ENCODE measurements around the gene SLC35B2.

The SLC35B2 gene

DNA sequence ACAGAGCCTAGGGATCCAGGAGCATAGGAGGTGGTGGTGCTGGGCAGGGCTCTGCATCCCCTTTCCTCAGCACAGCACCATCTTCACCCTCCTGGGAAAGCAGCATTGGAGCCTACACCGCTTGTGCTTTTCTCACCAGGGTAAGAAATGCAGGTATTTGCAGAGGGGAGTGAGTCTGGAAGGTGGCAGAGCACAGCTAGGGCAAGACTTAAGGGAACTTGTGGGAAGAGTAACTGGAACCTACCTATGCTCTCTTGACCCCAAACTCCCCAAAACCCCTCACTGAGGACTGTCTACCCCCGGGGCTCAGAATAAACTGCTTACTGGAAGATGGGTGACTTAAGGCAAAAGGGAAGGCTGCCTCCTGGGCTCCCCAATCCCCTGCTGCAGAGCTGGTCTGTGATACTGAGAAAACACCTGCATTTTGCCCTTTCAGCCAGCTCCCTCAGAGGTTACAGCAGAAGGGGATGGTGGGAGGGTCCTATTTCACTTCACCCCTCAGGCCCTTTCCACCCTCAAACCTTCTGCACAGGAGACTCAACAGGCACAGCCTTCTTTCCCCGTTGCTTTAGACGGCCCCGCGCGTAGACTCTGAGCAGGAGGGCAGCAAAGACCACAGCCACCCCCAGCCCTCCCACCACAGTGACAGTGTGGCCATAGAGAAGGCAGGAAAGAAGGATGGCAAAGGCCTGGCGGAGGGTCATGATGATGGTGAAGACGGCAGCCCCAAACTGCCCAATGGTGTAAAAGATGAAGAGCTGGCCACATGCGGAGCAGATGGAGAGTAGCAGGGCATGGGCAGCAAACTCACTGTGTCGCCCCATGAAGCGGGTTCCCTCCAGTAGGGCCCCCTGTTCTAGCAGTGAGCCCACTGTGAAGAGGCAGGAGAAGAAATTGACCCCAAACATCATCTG is 2.9 kb downstream of the SLC35B2 start:
- DNase-seq (ENCODE audit: low read depth in 2 of 2) = no peak

- peak in 1 of 2 donors; percentile 19 for DNase-seq (ENCODE audit: low read depth in 2 of 2)
These were observed 3.8 kb downstream of the SLC35B2 start for GRCh38 chr6:44253307-44254101.

- no peak for DNase-seq (ENCODE audit: low read depth in 2 of 2)
These were observed 5.5 kb downstream of the SLC35B2 start for GRCh38 chr6:44251576-44252524.

GRCh38 chr6:44250718-44251123 is 6.6 kb downstream of the SLC35B2 start:
- no peak for DNase-seq (ENCODE audit: low read depth in 2 of 2)

DNA sequence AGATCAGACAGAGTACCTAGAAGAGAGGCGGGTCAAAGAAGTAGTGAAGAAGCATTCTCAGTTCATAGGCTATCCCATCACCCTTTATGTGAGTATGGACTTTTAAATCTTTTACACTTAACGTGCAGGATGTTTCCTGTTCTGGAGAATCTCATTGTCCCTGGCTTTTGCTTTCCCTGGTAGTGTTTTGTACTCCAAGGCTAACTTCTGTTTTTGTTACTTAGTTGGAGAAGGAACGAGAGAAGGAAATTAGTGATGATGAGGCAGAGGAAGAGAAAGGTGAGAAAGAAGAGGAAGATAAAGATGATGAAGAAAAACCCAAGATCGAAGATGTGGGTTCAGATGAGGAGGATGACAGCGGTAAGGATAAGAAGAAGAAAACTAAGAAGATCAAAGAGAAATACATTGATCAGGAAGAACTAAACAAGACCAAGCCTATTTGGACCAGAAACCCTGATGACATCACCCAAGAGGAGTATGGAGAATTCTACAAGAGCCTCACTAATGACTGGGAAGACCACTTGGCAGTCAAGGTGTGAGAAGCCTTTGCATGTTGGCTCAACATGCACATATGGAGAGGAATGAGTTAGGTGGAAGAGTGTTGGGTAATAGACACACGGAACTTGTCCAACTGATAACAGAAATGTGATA is 7.1 kb downstream of the SLC35B2 start:
- no peak for DNase-seq (ENCODE audit: low read depth in 2 of 2)

- DNase-seq (ENCODE audit: low read depth in 2 of 2) = no peak
These were observed 8.1 kb downstream of the SLC35B2 start for GRCh38 chr6:44249082-44249748.

GRCh38 chr6:44248579-44248978 is 8.7 kb downstream of the SLC35B2 start:
- no peak for DNase-seq (ENCODE audit: low read depth in 2 of 2)

DNA sequence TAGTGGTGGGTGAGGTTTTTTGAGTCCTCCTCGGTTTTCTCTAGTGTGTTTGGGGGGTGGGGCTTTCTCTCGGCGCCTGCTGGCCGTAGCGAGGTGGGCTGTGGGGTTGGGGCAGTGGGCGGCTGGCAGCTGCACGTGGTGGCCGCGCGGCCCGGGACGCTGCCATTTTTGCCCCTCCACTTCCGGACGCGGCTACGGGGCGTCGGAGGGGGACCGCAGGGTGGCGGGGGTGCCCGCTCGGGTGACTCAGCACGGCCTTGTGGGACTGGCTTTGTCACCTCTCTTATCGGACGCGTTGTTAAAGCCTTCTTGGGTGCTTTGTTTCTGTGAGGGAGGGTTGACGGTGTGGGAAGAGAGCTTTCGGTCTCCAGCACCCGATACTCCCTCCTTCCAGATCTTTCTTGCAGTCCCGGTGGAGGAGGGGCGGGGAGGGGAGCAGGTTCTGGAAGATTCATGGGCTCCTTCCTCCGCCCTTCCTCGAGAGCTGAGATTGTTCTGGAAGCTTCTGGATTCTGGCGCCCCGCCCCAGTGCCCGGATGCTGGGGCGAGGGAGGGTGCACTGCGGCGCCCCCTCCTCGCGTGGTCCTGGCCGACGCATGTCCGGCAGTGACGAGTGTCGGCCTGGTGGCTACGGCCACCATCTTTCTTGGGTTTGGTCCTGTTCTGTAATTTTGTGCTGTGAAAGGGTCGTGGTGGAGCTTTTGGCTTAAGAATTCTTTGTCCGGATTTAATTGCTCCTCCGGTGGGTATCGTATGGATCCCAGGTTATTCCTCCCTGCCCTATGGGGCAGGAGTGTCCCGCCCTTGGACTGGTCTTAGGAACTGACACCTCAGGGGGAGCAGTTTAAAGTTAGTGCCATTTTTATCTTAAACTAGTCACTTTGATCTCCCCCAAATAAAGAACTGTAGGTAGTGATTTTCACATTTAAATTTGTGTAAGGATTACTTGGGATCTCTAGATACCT is 9.7 kb downstream of the SLC35B2 start:
- peak; percentile 87 to 89 for DNase-seq (ENCODE audit: low read depth in 2 of 2)

DNA sequence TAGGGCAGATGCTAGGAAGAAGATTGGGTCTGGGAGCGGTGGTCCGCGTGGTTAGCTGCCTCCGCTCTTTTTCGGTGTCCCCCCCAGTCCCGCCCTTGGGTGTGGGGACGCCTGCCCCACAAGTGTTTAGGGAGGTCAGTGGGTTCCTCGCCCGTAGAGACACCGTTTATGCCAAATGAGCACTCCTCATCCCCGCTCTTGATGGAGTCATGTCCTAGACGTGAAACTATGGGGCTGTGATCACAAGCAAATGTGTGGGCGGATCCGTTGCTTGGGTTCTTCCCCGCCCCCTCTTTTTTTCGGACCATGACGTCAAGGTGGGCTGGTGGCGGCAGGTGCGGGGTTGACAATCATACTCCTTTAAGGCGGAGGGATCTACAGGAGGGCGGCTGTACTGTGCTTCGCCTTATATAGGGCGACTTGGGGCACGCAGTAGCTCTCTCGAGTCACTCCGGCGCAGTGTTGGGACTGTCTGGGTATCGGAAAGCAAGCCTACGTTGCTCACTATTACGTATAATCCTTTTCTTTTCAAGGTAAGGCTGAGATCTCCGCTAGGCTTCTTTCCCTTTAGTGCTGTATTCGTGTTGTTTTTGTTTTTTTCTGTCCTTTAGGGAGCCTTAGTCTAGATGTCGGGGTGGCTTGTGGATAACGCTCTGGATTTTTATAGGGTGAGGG is 10.5 kb downstream of the SLC35B2 start, which contains the start of gene HSP90AB1:
HSP90AB1 (plus strand) TSS at position 439 of the 675 bp plus-strand sequence. CDS start 1,529 bp downstream, outside the sequence.
- DNase-seq (ENCODE audit: low read depth in 2 of 2) = peak; percentile 92 to 98

- DNase-seq (ENCODE audit: low read depth in 2 of 2) = peak; percentile 66 to 79
These were observed 11.2 kb downstream of the SLC35B2 start for GRCh38 chr6:44245912-44246662.

DNA sequence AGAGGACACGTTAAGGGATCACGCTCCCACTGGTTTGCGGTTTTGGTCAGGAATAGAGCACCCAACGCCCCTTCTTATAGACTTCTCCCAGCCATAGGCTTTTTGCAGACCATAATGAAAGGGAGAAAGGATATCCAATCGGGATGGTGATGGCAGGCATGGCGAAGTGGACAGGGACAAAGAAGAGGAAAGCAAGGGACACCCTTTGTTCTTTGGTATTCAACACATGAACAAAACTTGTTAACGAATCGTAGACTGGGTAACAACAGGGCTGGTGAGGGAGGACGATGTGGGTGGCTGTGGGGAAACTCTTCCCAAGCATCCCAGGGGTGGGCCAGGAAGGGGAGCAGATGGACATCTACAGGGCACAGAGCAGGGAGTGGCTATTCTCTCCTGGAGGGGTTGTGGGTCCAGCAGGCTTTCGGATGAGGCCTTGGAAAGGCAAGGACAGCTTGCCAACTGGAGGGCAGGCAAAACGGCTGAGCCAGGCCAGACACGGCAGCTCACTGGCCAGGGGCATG is 11.9 kb downstream of the SLC35B2 start:
- DNase-seq (ENCODE audit: low read depth in 2 of 2) = no peak

DNA sequence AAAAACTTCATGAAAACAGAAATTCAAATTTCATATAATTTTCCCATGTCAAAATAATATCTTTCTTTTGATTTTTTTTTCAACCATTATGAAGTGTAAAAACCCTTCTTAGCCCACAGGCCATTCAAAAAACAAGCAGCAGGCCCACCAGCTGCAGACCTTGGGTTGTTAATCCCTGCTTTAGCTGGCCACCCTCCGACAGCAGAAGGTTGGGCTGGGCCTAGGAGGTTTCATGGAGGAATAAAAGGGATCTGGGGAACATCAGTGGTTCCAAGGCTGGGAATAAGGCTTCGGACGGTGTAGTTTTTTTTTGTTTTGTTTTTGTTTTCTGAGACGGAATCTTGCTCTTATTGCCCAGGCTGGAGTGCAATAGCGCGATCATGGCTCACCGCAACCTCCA is 14.0 kb downstream of the SLC35B2 start:
- no peak for DNase-seq (ENCODE audit: low read depth in 2 of 2)

DNA sequence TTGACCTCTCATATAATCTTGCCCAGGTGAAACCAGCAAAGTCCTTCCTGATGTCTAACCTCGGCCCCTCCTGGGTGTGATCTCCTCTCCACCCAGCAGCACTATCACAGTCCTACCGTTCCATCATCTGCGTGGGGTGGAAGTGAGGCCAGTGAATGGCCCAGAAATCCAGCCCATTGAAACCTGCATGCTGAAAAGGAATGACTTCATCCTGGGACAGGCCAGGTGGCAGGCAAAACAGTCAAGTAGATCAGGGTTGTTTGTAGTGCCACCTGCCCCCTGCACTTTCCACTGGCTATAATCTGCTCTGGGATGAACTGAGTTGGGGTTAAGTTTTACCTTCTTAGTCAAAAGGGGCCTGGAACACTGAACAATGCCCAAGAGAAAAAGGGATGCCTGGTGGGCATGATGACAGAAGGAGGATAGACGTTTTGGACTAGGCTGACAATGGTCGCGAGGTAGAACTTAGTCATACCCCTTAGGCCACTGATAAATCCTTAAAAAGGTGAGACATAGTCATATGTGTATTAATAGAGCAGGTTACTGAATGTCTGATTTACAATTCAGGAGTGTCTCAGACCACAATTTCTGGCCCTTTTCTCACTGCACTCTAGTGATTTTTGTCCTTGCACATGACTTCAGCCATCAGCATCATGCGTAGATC is 18.5 kb downstream of the SLC35B2 start:
- DNase-seq (ENCODE audit: low read depth in 2 of 2) = no peak

GRCh38 chr6:44237813-44238433 is 19.4 kb downstream of the SLC35B2 start:
- peak; percentile 38 to 56 for DNase-seq (ENCODE audit: low read depth in 2 of 2)

- DNase-seq (ENCODE audit: low read depth in 2 of 2) = peak in 1 of 2 donors; percentile 51
These were observed 20.1 kb downstream of the SLC35B2 start for GRCh38 chr6:44237021-44237812.

Measured in stimulated activated CD8-positive, alpha-beta memory T cell treated with anti-CD3 and anti-CD28 coated beads, Interleukin-15, amount 100 ng/mL, for 4 hours (primary cell).